Kidney glomerular epithelial cell (primary cell): ENCODE measurements around the gene AXL.
"Not testable (repeated sequence)": the region's sequence is repeated elsewhere in the genome, so short reads cannot be mapped to it uniquely, and the experiment has no call there.

Experiments
- DNase-seq: peaks from one replicate; lab custom pipeline; 2025; lab: John Stamatoyannopoulos, UW

AXL gene

DNA sequence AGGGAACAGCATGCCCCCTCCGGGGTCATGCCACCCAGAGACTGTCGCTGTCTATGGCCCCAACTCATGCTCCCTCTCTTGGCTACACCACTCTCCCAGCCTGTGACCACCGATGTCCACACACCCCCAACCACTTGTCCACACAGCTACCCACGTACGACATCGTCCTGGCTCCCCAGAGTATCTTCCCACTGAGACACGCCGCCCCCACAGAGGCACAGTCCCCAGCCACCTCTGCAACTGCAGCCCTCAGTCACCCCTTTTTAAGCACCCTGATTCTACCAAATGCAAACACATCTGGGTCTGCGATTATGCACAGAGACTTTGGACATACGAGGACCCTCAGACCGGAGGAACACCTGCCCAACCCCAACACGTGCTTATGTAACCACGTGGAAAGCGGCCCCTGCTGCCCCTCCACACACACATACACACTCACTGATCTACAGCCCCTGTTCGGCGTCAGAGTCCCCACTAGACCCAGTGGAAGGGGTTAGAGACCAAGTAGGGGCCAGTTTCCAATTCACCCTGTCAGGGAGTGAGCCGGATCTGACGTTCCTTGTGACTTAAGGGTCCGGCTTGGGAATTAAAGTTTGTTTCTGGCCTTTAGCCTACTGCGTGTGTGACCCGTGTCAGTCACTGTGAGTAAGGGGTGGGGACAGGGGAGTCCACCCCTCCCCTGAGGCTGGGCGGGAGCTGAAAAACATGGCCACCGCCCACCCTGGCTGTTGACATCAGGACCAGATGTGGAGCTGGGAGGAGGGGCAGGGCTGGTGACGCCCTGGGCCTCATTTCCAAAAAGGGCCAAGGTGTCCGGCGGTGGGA lies 11.9 kb upstream of the AXL start:
- DNase-seq = no peak

DNA sequence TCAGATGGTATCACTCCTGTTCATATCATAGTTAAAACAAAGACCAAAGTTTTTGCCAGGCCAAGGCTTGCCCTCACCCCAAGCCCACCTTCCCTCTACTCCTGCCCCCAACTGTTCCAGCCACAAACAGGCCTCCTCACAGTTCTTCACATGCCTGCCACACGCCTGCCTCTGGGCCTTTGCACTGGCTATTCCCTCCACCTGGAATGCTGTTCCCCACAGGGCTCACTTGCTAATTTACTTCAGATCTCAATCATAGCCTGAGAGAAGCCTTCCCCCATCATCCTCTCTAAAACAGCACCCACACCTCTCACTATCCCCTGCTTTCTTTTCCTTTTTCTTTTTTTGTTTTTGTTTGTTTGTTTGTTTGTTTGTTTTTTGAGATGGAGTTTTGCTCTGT lies 4.9 kb upstream of the AXL start:
- no peak for DNase-seq

DNA sequence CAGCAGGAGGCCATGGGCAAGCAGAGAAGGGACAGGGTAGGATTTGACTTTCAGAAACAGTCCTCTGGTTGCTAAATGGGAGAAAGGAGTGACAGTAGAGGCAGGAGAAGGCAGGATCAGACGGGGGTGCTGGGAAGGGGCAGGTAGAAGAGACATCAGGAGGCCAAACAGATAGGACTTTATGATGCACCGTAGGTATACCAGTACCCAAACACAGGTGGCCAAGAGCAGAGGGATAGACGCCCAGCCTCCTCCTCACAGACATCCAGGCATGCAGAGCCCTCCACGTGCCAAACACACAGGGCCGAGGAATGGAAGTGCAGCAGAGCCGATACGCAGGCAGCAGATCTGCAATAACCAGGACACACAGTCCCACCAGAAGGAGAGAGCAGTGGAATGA lies 1.3 kb upstream of the AXL start:
- no peak for DNase-seq

DNA sequence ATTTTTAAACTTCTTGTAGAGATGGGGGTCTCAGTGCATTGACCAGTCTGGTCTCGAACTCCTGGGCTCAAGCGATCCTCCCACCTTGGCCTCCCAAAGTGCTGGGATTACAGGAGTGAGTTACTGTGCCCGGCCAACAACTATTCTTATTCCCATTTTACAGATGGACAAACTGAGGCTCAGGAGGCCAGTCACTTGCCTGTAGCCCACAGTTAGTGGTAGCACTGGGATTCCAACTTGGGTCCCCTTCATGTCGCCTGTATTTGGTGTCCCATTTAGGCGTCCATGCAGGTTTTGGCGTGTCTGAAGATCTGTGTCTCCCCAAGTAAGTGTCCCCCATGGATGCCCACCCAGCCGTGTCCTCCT lies 791 bp upstream of the AXL start:
- DNase-seq = no peak

DNA sequence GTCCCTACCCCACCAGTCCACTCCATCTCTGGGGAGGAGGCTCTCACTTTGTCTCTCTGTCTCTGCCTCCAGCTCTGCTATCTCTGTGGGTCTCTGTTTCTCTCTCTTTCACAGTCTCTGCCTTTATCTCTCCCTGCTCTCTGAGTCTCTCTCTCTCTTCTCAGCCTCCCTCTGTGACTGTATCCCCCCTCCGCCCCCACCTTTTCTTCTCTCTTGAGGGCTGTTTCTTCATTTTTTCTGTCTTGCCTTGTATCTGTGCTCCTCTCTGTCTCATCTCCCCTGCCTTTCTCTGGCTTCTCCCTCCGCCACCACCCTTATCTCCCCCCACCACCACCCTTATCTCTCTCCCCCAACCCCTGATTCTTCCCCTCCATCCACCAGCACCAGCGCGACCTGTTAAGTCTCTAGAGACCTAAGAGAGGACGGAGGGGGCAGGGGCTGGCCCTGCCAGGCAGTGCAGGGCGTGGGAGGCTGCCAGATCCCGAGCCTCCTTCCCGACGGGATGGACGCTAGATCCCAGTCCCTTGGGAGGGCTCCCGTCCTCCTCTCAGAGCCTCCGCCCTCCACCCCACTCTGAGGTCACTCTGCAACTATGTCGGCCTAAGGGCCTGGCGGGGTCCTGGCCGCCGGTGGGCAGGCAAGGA lies 1.0 kb downstream of the AXL start:
- DNase-seq = no peak

DNA sequence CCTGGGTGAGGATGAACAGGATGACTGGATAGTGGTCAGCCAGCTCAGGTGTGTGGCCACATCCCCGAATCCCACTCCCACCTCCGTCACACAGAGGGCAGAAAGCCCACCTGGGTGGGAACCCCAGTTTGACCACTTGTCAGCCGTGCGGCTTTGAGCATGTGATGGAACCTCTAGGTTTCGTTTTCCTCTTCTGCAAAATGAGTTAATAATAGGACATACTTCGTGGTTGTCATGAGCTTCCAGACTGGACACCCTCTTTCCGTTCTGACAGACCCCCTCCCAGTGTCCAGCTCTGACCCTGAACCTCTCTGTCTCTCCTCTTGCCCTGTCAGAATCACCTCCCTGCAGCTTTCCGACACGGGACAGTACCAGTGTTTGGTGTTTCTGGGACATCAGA lies 1.8 kb downstream of the AXL start:
- no peak for DNase-seq

DNA sequence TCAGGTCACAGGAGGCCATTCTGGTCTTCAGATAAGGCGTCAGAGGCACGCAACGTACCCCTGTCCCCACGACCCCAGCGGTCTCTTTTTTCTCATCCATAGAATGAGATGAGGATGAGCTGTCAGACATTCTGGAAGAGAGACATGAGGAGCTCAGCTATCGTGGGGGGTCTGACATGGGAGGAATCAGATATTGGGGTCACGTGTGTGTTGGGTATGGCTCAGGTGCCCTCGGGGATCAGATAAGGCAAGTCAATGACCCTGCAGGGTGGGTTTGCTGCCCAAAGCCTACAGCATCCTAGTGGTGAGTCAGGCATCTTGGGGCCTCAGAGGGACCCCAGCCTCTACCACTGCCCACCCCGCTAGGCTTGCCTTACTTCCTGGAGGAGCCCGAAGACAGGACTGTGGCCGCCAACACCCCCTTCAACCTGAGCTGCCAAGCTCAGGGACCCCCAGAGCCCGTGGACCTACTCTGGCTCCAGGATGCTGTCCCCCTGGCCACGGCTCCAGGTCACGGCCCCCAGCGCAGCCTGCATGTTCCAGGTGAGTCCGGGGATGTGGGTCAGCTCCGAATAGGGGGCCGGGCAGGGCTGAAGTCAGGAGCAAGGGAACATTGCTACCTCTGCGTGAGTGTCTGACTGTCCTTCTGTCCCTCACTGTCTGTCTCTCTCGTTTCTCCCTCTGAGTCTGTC lies 2.6 kb downstream of the AXL start:
- no peak for DNase-seq

DNA sequence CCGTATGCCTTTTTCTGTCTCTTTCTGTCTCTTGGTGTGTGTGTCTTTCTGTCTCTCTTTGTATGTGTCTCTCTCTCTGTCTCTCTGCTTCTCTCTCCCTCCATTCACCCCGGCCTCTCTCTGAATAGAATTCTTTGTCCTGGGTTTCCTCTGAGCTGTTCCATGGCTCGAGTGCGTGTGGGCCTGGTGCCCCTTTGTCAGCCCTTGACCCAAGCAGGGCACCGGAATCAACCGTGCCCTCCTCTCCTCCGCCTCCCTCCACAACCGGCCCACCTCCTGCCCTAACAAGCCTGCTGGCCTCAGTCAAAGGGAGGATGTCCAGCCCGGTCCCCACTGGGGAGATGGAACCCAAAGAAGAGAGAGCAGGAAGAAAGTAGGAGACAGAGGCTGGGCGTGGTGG lies 3.2 kb downstream of the AXL start:
- no peak for DNase-seq

DNA sequence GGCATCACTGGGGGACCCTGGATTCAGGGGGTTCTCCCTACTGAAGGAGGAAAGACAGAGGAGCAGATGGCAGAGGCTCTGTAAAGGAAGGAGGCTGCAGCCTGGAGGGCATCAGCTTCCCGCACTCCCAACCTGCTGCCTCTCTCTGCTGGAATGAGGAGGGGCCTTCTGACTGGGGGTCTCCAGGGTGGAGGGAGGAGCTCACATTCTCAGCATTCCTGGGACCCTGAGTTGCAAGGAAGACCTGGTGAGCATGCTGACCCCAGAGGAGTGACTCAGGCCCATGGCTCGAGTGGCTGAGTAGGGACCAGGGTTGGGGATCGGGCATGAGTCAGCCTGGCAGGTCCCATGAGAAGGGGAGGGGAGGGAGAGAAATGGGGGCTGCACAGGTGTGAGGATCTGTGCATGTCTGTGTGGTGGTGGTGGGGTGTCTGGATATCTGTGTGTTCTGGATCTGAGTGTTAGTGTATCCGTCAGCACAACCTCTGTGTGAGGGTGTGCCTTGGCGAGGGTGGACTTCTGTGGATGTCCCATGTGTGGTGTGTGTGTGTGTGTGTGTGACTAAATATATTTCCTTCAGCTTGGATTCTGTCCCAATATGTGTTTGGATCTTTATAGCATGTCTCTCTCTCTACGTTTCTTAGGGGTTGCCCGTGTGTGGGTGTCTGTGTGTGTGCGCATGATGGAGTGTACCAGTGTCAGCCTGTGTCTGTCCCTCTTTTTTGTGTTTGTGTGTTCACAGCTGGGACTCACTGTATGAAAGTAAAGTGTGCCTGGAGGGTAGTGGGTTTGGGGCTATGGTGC lies 4.6 kb downstream of the AXL start:
- peak; percentile 78 for DNase-seq

DNA sequence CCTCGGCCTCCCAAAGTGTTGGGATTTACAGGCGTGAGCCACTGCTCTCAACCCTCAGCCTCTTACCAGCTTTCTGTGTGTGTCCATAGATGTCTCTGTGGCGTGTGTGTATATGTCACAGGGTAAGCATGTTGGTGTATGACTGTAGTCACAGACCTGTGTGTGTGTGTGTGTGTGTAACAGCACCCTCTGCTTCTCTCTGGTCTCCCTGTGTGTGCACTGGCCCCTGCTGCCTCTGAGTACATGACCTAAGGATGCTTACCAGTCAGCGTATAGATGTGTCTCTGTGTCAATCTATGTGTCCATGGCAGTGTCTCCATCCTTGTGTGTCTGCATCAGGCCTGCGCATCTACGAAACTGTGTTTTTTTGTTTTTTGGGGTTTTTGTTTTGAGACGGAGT lies 5.6 kb downstream of the AXL start:
- no peak for DNase-seq

DNA sequence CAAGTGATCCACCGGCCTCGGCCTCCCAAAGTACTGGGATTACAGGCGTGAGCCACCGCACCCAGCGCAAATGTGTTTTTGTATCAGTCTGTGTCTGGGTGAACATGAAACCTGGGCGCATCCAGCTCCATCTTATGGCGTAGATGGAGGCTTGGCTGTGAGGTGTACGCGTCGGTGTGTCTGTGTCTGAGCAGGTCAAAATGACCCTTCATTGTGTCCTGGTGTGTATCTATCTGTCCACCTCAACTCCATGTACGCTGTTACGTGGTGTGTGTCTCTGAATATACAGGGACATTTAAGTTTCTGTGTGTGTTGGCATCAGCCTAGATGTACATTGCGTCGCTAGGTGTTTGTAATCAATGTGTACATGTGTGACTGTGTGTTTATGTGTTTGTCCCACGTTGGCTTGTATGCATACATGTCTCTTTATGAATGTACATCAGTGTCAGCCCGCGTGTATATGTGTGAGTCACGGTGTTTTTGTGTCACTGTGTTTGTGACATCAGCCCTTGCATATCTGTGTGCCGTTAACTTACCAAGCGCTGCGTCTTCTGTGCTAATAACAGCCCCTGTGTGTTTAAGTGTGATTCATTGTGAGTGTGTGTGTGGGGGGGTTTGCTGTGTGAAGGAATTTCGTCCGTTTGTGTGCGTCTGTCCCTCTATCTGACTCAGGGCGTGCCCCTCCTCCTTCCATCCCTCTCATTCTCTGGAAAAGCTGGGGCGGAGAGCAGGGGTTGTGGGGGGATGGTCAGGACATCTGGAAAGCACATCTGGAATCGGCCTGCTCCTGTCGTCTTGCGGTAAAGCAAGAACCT lies 6.4 kb downstream of the AXL start:
- peak; percentile 99 for DNase-seq

DNA sequence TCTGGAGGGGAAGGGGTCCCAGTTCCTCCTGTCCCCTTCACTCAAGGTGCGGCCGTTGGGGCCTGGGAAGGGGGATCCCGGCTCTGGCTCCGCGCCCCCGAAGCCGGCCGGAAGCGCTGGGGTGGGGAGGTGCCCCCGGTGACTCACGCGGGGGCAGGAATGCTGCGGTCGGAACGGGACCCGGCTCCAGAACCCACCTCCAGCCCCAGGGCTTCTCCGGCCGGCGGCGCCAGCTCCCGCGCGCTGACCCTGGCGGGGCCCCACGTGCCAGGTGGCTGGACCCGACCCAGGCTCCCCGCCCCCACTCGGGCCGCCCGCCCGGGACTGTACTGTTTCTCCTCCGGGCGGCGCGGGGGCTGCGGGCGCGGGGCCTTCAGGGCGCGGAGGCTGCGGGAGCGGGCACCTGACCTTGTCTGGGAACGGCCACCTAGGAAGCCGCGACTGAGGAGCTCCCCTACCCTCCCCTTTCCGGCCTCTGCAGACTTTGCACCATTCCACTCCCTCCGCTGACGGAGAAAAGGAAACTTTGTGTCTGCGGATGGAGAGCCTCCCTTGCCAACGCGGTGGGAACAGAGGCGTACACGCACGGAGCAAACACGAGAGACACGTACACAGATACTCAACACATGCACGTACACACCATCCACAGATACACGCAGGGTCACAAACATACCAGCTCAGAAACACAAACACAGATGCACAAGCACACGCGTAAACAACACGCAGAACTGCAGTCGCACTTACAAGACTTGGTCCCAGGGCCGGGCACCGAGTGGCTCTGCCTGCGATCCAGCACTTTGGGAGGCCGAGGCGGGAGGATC lies 7.2 kb downstream of the AXL start:
- peak; percentile 92 for DNase-seq

DNA sequence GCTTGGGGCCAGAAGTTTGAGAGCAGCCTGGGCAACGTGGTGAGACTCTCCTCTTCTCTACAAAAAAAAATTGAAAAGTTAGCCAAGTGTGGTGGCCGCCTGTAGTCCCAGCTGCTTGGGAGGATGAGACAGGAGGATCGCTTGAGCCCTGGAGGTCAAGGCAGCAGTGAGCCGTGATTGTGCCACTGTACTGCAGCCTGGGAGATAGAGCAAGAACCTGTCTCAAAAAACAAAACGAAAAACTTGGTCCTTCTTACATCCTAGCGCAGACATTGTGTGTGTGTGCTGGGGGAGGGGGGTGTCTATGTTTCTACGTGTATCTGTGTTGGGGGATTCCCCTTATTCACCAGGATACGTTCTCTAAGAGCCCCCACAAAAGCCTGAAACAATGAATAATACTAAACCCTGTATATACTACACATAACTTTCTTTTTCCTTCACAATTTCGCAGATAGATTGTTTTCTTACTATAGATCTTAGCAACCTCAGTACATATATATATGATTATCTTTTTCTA lies 7.9 kb downstream of the AXL start:
- no peak for DNase-seq

DNA sequence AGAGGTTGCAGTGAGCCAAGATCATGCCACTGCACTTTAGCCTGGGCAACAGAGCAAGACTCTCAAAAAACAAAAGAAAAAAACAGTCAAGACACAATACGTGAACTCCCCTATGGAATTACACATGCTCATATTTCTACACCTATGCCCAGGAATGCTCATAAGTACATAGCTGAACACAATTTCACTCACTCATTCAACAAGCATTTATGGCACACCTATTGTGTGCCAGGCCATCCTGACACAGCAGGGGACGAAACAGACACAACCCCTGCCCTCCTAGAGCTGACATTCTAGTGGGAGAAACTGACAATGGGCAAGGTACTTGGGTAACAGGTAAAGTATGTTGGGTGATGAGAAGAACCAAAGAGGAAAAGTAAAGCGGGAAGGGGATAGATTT lies 9.5 kb downstream of the AXL start:
- no peak for DNase-seq

DNA sequence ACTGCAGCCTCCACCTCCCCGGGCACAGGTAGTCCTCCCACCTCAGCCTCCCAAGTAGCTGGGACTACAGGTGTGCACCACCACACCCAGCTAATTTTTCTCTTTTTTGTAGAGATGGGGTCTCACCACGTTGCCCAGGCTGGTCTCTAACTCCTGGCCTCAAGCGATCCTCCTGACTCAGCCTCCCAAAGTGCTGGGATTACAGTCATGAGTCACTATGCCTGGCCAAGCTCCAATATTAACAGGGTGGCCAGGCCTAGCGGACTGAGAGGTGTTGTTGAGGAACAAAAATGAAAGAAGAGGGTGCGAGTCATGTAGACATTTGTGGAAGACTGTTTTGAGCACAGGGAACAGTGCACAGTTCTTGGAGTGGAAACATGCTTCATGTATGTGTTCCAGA lies 10.3 kb downstream of the AXL start:
- DNase-seq = not testable (repeated sequence)

DNA sequence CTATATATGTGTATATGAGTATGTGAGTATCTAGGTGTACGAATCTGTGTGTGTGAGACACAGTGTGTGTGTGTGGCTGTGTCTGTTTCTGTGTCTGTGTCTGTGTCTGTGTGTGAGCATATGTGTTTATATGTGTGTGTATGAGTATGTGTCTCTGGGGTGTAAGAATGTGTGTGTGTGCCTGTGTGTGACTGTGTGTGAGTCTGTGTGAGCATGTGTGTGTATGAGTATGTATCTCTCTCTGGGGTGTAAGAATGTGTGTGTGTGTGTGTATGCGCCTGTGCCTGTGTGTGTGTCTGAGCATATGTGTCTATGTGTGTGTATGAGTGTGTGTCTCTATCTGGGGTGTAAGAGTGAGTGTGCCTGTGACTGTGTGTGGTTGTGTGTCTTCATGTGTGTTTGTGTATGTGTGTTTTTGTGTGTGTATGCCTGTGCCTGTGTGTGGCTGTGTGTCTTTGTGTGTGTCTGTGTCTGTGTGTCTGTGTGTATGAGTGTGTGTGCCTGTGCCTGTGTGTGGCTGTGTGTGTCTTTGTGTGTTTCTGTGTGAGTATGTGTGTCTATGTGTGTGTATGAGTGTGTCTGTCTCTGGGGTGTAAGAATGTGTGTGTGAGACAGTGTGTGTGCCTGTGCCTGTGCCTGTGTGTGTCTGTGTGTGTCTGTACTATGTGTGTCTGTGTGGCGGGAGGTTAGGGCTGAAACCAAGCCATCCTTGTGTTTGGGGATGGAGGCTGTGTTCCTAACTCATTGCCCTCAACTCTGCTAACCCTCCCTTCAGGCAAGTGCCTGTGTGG lies 11.2 kb downstream of the AXL start:
- DNase-seq = no peak

DNA sequence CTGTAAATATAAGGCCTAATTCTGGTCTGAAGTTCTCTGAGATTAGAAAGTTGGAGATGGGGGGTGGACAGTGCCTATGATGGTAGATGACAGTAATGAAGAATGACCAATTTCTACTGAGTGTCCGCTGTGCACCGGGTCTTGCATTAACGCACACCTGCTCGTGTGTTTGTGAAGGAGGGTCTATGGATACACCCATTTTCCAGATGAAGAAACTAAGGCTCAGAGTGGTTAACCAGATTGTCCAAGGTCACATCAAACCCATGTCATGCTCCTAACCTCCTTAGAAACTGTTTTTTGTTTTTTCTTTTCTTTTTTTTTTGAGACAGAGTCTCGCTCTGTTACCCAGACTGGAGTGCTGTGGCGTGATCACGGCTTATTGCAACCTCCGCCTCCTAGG lies 13.7 kb downstream of the AXL start:
- no peak for DNase-seq

DNA sequence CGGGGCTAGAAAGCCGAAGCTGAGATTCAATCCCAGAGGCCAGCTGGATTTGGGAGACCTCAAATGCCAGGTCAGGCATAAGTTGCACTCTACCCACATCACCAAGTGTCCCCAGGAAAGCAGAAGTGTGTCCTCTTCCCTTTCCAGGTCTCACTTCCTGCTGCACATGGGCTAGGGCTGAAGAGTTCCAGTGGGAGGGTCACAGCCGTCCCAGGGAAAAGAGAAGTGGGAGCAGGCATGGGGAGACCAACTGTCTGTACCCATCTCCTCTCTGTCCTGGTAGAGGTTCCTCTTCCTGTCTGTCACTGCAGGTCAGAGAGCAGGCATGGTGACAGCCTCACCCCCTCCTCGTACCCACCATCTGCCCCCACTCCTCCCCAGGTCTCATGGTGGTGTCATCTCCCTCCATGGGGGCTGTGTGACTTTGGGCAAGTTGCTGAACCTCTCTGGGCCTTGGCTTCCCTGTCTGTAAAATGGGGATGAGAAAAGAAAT lies 14.8 kb downstream of the AXL start:
- no peak for DNase-seq

DNA sequence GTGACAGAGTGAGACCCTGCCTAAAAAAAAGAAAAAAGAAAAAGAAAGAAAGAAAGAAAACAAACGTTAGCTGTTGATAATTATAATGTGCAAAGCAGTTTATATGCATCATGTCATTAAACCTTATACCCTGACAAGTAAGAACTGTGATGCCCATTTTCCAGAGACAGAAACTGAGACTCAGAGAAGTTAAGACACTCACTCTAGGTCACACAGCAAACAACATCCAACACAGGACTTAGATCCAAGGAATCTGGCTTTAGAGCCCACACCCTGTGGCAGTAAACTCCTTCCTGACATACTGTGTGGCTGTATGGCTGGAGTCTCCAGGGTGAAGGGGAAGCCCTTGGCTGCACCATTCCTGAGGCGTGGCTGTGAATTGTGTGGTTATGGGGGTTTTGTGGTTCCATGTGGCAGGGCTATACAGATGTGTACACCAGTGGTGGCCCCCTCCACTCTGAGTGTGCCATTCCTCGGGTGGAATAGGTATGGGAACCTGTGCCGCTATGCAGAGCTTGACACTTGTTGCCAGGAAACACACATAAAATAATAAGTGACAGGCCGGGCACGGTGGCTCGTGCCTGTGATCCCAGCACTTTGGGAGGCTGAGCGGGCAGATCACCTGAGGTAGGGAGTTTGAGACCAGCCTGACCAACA lies 15.6 kb downstream of the AXL start:
- no peak for DNase-seq
